H9 (cell line): ENCODE measurements around the gene EXOC2. TPM values are rescaled to one million over a fixed set of nuclear protein-coding genes. Genes with fewer than 3 reads are reported as not detected.
A peak's percentile ranks its signal among the peaks of the same experiment; 100 is the strongest.

ENCODE experiments used
- DNase-seq: peaks from one replicate; pipeline ENCODE4 v3.0.0-alpha.2; 2017
- H2AFZ ChIP-seq: one replicate; pipeline ENCODE4 v1.6.1; 2013; ENCODE audit warnings: mild to moderate bottlenecking, low read length, control low read depth, moderate library complexity
- H2AK5ac ChIP-seq: 2 replicates; pipeline ENCODE4 v1.6.1; 2013; ENCODE audit warnings: low read length, control low read depth, mixed read lengths; ENCODE audit not compliant: insufficient read length
- H2BK120ac ChIP-seq: one replicate; pipeline ENCODE4 v1.6.1; 2013; ENCODE audit warnings: low read depth, mild to moderate bottlenecking, low read length, control low read depth, inconsistent platforms; ENCODE audit not compliant: poor library complexity, severe bottlenecking
- H2BK12ac ChIP-seq: 2 replicates; pipeline ENCODE4 v1.6.1; 2013; ENCODE audit warnings: low read length, control low read depth, mixed read lengths, low read depth; ENCODE audit not compliant: insufficient read length
- H2BK15ac ChIP-seq: 2 replicates; pipeline ENCODE4 v1.6.1; 2013; ENCODE audit warnings: low read depth, low read length, control low read depth
- H2BK20ac ChIP-seq: one replicate; pipeline ENCODE4 v1.6.1; 2013; ENCODE audit warnings: low read depth, mild to moderate bottlenecking, low read length, control low read depth, inconsistent platforms; ENCODE audit not compliant: poor library complexity, severe bottlenecking
- H2BK5ac ChIP-seq: 2 replicates; pipeline ENCODE4 v1.6.1; 2013; ENCODE audit warnings: low read length, control low read depth, mixed read lengths; ENCODE audit not compliant: insufficient read length
- H3K14ac ChIP-seq: 2 replicates; pipeline ENCODE4 v1.6.1; 2013; ENCODE audit warnings: low read length, control low read depth; ENCODE audit not compliant: insufficient read depth
- H3K18ac ChIP-seq: 2 replicates; pipeline ENCODE4 v1.6.1; 2013; ENCODE audit warnings: low read depth, mild to moderate bottlenecking, mixed read lengths, low read length, control low read depth; ENCODE audit not compliant: insufficient read length
- H3K23ac ChIP-seq: 2 replicates; pipeline ENCODE4 v1.6.1; 2013; ENCODE audit warnings: low read length, control low read depth, mixed read lengths, low read depth; ENCODE audit not compliant: insufficient read length
- H3K23me2 ChIP-seq: 2 replicates; pipeline ENCODE4 v1.6.1; 2013; ENCODE audit warnings: low read depth, mild to moderate bottlenecking, mixed read lengths, low read length, control low read depth; ENCODE audit not compliant: insufficient read length, poor library complexity, severe bottlenecking
- H3K27ac ChIP-seq: 2 replicates; pipeline ENCODE4 v1.5.1; 2013; ENCODE audit warnings: low read length, control low read depth, mixed read lengths, low read depth; ENCODE audit not compliant: insufficient read length
- H3K27me3 ChIP-seq: 2 replicates; pipeline ENCODE4 v1.6.1; 2013; ENCODE audit warnings: low read length, control low read depth, inconsistent platforms; ENCODE audit not compliant: insufficient read depth
- H3K4ac ChIP-seq: 2 replicates; pipeline ENCODE4 v1.6.1; 2013; ENCODE audit warnings: low read depth, mild to moderate bottlenecking, control low read depth, inconsistent platforms, low read length, moderate library complexity
- H3K4me1 ChIP-seq: 2 replicates; pipeline ENCODE4 v1.6.1; 2013; ENCODE audit warnings: low read length, control low read depth, inconsistent platforms; ENCODE audit not compliant: insufficient read depth
- H3K4me2 ChIP-seq: 2 replicates; pipeline ENCODE4 v1.6.1; 2013; ENCODE audit warnings: low read length, control low read depth, mixed read lengths; ENCODE audit not compliant: insufficient read length, insufficient read depth
- H3K56ac ChIP-seq: 2 replicates; pipeline ENCODE4 v1.6.1; 2013; ENCODE audit warnings: low read depth, mild to moderate bottlenecking, mixed read lengths, low read length, control low read depth; ENCODE audit not compliant: insufficient read length
- H3K79me1 ChIP-seq: 2 replicates; pipeline ENCODE4 v1.6.1; 2013; ENCODE audit warnings: low read depth, mild to moderate bottlenecking, moderate library complexity, low read length, control low read depth, inconsistent platforms; ENCODE audit not compliant: insufficient read depth, poor library complexity, severe bottlenecking
- H3K79me2 ChIP-seq: 2 replicates; pipeline ENCODE4 v1.6.1; 2013; ENCODE audit warnings: low read length, control low read depth, inconsistent platforms; ENCODE audit not compliant: insufficient read depth
- H3K9ac ChIP-seq: 2 replicates; pipeline ENCODE4 v1.6.1; 2013; ENCODE audit warnings: low read length, control low read depth, mixed read lengths; ENCODE audit not compliant: insufficient read length; ENCODE audit errors: extremely low read depth
- H3K9me3 ChIP-seq: one replicate; pipeline ENCODE4 v1.6.1; 2013; ENCODE audit warnings: low read depth, low read length, inconsistent platforms; ENCODE audit not compliant: control insufficient read depth
- H3T11ph ChIP-seq: one replicate; pipeline ENCODE4 v1.6.1; 2013; ENCODE audit warnings: mild to moderate bottlenecking, low read length, control low read depth, inconsistent platforms
- H4K20me1 ChIP-seq: one replicate; pipeline ENCODE4 v1.6.1; 2013; ENCODE audit not compliant: control insufficient read depth, insufficient read length, insufficient read depth
- H4K5ac ChIP-seq: 2 replicates; pipeline ENCODE4 v1.6.1; 2013; ENCODE audit warnings: low read depth, mild to moderate bottlenecking, mixed read lengths, low read length, control low read depth; ENCODE audit not compliant: insufficient read length
- H4K8ac ChIP-seq: replicated peaks from 2 replicates; pipeline ENCODE4 v1.6.1; 2013; ENCODE audit warnings: low read length, control low read depth, mixed read lengths, low read depth; ENCODE audit not compliant: insufficient read length
- H4K91ac ChIP-seq: 2 replicates; pipeline ENCODE4 v1.6.1; 2013; ENCODE audit warnings: low read depth, mild to moderate bottlenecking, moderate library complexity, mixed read lengths, low read length, control low read depth; ENCODE audit not compliant: insufficient read length
- H3K27ac Mint-ChIP-seq, 3 experiments: 2 replicates in 2 of 3; 3 replicates in 1 of 3; pipeline ENCODE4 v1.8.0; 2020 to 2021; ENCODE audit warnings: mixed read lengths in 3 of 3, mild to moderate bottlenecking in 1 of 3, moderate library complexity in 1 of 3
- H3K27me3 Mint-ChIP-seq: 2 replicates; pipeline ENCODE4 v1.8.0; 2021; ENCODE audit warnings: low read depth, mild to moderate bottlenecking, moderate library complexity, mixed read lengths
- H3K36me3 Mint-ChIP-seq, 3 experiments: 2 replicates in 2 of 3; 3 replicates in 1 of 3; pipeline ENCODE4 v1.8.0; 2020 to 2021; ENCODE audit warnings: low read depth in 3 of 3, mixed read lengths in 3 of 3; ENCODE audit not compliant: insufficient read depth in 1 of 3
- H3K4me1 Mint-ChIP-seq, 2 experiments: 2 replicates each; pipeline ENCODE4 v1.8.0; 2020; ENCODE audit warnings: mixed read lengths in 2 of 2
- H3K4me3 Mint-ChIP-seq, 2 experiments: 2 replicates in 1 of 2; 3 replicates in 1 of 2; pipeline ENCODE4 v1.8.0; 2020 to 2021; ENCODE audit warnings: mild to moderate bottlenecking in 2 of 2, mixed read lengths in 2 of 2, moderate library complexity in 1 of 2
- H3K9me3 Mint-ChIP-seq, 2 experiments: 2 replicates in 1 of 2; 3 replicates in 1 of 2; pipeline ENCODE4 v1.8.0; 2020; ENCODE audit warnings: mild to moderate bottlenecking in 2 of 2, mixed read lengths in 2 of 2, moderate library complexity in 1 of 2
- CTCF ChIP-seq: fragments of 200-600 bp; sonication (generic); conservative IDR thresholded peaks from 3 replicates; pipeline ENCODE4 v1.8.0; 2021; ENCODE audit warnings: antibody characterized with exemption, mild to moderate bottlenecking
- WGBS: extraction: QIAGEN DNeasy Blood & Tissue Kit; methylation state at CpG from one replicate; pipeline ENCODE4 v1.1.7; 2013; ENCODE audit warnings: missing lambda C conversion rate, low lambda C conversion rate, mixed read lengths; ENCODE audit not compliant: insufficient read length; ENCODE audit errors: extremely low coverage; 5-methylcytosine and 5-hydroxymethylcytosine counted together
- total RNA-seq: library from RNA; stranded (reverse); gene quantifications from 2 replicates; pipeline ENCODE4 v1.2.1, GENCODE V29; 2021

The EXOC2 gene
- total RNA-seq, 1 experiment from 2014 or later: 29.9 TPM

GRCh38 chr6:706819-707381 lies 14.0 kb upstream of the EXOC2 start:
- no peak overlapping the region for H2AFZ ChIP-seq
- no peaks in the 10 kb centered on the region; a peak in 1 of 5 replicates for H3K9me3 Mint-ChIP-seq
- peaks cover 19% of the 10 kb centered on the region for H3K27me3 Mint-ChIP-seq
- H2BK5ac ChIP-seq: no peak overlapping the region
- H3K27ac Mint-ChIP-seq: peak overlapping the region in 1 of 3 experiments; percentile 62; a peak in 2 of 7 replicates
- no peak overlapping the region for H3K4me2 ChIP-seq
- no peaks in the 10 kb centered on the region for H3K79me1 ChIP-seq
- H3K9me3 ChIP-seq: no peaks in the 10 kb centered on the region
- H3K4me3 Mint-ChIP-seq: no peak overlapping the region; a peak in 1 of 5 replicates
- no peak overlapping the region for H3T11ph ChIP-seq
- peaks cover 34 to 52% of the 10 kb centered on the region in 2 experiments for H3K4me1 Mint-ChIP-seq
- no peak overlapping the region for H3K23ac ChIP-seq
- H2BK120ac ChIP-seq: no peak overlapping the region
- peaks cover 11% of the 10 kb centered on the region for H3K23me2 ChIP-seq
- H3K27me3 ChIP-seq: no peaks in the 10 kb centered on the region
- H4K5ac ChIP-seq: no peak overlapping the region
- no peak overlapping the region for H4K91ac ChIP-seq
- H3K36me3 Mint-ChIP-seq: no peaks in the 10 kb centered on the region
- no peaks in the 10 kb centered on the region for H4K20me1 ChIP-seq
- H2AK5ac ChIP-seq: no peak overlapping the region
- H2BK15ac ChIP-seq: no peak overlapping the region
- no peak for TF ChIP-seq CTCF
- peaks cover 8% of the 10 kb centered on the region for H3K4me1 ChIP-seq
- no peak overlapping the region for H3K14ac ChIP-seq
- H3K9ac ChIP-seq: no peak overlapping the region
- WGBS: no CpG with 5 or more reads among the region's 8 CpGs
- no peak overlapping the region for H4K8ac ChIP-seq
- H3K79me2 ChIP-seq: no peaks in the 10 kb centered on the region
- no peak overlapping the region for H3K4ac ChIP-seq
- no peak overlapping the region for H2BK12ac ChIP-seq
- H3K56ac ChIP-seq: no peak overlapping the region
- no peak overlapping the region for H3K27ac ChIP-seq
- DNase-seq: no peak
- no peak overlapping the region for H2BK20ac ChIP-seq
- H3K18ac ChIP-seq: no peak overlapping the region
